HG02885 (cell line): Measurements from ENCODE around the gene ADCYAP1R1.

ENCODE experiments used
- ATAC-seq: cut with Tn5 transposase; IDR thresholded peaks from one replicate; pipeline ENCODE4 v1.9.1; 2021; ENCODE audit warnings: mild to moderate bottlenecking; ENCODE audit not compliant: unreplicated experiment, poor library complexity

The ADCYAP1R1 gene

DNA sequence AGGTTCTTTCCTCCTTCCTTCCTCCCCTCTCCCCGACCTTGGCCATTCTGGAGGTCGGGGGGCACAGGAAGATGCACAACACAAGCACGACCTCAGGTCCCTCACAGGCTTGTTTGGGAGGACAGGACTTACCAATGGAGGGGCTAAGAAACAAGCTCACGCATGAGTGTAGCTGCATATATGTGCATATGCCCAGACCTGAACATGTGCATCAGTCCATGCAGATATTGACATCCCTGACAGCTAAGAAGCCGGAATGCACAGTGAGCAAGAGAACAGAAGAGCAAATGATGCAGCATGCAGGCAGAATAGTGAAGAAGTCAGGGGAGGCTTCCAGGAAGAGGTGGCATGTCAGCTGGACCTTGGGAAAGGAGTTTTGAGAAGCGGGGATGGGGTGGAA is 28.7 kb downstream of the ADCYAP1R1 start:
- no peak for ATAC-seq

DNA sequence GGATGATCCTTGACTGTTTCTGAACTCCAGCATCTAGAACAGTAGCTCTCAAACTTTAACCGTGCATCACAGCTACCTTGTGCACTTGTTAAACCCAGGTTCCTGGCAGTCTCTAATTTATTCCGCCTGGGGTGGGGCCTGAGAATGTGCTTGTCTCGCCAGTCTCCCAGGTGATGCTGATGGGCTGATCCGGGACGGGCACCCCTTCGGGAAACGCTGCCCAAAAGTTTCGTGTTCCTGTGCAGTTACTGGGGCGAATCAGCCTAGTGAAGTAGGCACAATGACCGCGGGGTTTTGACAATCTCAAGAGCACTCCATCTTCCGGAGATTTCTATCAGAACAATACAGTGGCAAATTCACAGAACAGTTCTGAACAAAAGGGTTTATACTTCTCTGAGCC is 29.9 kb downstream of the ADCYAP1R1 start:
- ATAC-seq: no peak

DNA sequence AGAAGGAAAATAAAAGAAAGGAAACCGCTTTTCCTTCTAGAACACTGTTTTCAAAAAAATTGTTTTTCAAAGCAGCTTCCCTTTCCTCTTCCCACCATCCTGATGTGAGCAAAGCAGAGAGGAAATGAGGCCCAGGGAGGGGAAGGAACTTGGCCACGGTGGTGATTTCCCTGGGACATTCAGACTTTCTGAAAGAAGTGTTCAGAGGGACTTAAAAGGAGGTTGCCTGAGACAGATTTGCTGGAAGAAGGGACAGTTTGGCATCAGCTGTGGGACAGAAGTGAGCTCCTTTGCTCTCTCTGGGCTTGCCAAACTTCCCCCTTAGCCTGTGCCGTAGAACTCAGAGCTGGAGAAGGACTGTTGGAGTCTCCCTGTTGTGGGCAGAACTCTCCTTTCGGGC is 30.3 kb downstream of the ADCYAP1R1 start:
- no peak for ATAC-seq

DNA sequence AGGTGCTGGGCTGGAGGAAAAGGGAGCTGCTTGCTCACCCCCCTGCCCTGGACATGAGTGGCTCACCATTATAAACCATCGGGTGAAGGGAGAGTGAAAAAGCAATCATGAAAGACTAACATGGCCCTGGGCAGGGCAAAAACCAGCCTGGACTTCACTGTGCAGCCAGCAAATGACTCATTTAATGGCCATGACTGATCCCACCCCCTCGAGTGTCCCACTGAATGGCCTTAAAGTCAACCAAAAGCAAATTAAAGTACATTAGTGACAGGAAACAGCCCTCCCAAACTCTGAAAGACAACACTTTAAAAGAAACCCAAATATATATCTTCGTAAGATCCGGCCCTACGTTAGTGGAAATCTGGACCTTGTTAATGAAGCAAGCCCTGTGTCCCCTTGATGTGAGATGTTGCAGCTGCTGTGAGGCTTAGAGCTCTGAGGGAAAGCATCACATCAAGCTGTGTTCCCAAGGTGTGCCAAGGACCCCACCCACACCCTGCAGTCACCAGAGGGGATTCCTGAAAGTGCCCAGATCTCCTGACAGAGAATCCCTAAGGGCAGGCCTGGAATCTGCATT is 31.2 kb downstream of the ADCYAP1R1 start:
- no peak for ATAC-seq

DNA sequence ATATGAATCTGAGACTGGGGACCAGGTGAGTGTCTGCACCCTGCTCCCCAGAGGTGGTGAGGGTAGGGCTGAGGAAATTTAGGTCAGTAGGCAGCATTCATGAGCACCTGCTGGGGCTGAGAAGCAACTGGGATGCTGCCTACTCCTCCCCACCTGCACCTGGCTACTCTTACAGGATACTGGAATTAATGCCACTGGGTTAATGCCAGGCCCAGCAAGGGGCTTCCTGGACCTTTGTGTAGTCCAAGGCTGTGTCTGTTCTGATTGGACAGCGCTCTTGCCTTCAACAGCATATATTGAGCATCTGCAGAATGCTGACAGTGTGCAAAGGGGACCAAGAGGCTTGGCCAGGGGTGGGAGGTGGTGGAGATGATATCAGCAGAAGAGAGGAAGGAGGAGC is 32.1 kb downstream of the ADCYAP1R1 start:
- ATAC-seq: no peak

DNA sequence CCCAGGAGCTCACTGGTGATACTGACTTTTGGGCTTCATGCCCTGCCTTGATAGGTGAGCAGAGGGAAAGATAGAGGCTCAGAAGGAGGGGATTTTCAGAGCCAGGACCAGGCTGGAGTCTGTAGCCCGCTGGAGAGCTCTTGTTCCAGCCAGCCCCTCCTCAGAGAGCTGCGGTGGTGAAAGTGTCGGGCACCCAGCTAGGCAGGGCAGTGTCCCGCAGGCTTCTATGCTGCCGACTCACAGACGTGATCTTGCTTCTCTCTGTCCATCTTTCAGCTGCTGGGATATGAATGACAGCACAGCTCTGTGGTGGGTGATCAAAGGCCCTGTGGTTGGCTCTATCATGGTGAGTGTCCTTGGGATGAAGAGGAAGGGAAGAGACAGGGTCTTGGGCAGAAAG is 35.2 kb downstream of the ADCYAP1R1 start:
- no peak for ATAC-seq

DNA sequence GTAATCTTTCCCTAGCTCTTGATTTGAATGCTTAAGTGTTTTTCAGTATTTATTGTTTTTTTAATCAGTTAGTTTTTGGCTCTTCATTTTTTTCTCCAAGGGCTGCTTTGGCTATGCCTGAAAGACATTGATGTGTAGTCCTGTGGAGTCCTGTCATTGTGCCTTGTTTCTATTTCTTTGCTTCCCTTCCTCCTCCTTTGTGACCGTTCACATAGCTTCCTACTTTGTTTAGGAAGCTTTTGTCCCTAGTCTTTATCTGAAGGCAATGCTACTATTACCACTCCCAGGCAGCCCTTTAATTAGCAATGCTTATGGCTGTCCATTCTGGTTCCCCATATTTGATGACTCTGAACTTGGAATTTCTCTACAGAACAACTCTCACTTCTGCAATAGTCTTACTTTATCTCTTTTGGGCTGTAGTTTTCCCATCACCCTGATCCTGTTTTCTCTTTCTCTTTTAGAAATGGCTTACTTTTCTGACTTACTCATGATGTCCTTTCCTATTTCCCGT is 39.9 kb downstream of the ADCYAP1R1 start:
- no peak for ATAC-seq

DNA sequence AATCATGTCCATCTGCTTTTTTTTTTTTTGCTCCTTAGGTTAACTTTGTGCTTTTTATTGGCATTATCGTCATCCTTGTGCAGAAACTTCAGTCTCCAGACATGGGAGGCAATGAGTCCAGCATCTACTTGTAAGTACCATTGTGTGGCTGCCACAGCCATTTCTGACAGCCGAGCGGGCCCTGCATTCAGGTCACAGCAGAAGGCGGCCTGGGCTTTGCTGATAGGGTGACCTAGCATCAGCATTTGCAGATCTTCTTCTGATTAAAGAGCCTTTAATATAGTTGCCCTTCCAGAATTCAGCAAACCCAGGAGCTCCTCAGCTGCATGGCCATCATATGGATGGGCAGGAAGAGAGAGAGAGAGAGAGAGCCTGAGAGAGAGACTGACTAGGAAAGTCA is 40.5 kb downstream of the ADCYAP1R1 start:
- ATAC-seq: no peak

DNA sequence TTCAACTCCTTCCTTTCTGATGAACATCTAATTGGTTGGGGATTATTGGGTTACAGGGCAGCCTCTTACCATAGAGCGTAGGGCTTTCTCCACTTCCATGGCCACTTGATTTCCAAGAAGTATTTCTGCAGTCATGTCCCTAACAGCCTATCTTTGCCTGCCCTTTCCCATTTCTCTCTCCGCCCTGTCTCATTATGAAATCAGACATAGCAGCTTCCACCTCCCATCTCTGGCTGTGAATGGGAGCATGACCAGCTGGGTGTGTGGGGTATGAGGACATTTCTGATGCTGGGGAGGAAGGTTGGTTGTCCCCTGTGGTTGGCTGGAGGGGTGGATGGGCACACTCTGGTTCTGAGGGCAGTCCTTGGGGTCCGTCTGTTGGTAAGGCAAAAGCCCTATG is 41.2 kb downstream of the ADCYAP1R1 start:
- no peak for ATAC-seq

DNA sequence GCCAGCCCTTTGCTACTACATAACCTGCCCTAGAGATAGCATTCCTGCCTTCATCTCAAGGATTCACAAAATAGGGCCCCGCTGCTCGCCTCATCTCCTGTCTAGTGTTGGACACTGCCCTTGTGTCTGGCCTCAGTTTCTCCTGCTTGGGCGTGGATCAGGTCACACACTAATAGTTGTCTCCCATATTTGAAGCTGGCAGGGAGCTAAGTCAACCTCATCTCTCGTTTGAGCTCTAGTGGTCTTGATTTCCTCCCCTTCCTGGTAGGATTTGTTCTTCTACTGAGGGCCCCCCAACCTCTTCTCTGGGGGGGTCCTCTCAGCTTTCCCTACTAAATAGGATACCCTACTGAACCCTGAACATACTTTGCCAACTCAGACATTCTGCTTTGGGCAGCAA is 42.2 kb downstream of the ADCYAP1R1 start:
- no peak for ATAC-seq

DNA sequence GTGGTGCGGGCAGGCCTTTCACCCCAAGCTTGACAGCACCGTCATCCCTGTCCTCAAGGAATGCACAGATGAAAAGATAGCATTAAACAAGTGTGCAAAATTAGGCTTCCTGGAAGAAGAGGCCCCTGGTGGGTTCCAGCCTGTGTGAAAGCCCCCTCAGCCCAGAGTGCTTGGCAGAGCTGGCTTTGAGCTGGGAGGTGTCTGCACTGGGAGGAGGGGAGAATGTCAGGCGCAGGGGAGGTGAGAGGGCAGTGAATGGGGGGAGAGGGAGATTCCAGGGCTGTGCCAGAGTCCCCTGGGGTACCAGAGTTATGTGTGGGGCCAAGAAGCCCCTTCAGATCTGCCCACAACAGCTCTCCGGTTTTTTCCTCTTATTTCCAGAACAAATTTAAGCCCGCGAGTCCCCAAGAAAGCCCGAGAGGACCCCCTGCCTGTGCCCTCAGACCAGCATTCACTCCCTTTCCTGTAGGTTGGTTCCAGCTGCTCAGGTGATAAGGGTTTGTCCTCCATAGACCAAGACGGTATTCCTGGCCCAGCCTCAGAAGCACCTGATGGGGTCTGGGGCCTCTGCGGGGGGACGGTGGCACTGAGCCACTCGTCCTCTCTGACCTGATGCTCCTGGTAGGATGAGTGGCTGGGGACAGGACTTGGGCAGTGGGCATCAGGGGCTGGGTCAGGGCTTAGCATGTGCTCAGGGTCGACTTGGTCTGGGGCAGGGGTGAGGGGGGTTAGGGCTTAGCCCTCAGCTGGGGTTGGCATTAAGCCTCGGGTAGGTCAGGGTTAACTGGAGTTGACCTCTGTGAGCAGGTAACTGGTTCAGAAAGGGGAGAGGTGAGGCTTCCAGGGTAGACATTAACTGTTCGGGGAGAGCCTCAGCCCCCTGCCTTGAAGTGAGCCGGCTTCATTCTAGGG is 43.4 kb downstream of the ADCYAP1R1 start:
- no peak for ATAC-seq

DNA sequence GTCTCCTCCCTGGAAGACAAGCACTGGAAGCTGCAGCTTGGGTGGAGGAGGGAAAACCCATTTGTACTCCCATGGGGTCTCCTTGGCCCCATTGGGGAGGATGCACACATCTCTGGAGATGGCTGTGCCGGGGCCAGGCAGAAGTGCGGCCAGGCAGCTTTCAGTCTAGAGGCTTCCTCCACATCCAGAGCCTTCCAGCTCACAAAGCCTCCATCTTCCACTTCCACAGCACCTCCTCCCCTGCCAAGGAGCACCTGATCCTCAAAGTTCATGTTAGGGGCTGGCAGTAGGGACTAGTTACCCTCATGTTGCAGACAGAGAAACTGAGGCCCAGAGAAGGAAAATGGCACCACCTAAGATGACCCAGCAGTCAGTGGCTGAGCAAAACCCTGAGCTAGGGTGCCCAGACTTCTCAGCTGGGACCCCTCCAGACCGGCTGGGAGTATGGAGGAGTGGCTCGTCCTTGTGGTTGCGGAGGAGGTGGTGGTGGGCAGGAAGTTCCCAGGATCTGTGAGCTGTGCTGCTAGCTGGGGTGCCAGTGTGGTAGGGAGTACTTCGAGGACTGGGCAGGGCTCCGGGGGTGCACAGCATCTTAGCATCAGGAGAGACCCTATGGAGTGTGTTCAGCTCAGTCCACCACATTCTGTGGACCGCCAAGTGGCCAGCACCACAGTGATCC is 44.2 kb downstream of the ADCYAP1R1 start:
- no peak for ATAC-seq

DNA sequence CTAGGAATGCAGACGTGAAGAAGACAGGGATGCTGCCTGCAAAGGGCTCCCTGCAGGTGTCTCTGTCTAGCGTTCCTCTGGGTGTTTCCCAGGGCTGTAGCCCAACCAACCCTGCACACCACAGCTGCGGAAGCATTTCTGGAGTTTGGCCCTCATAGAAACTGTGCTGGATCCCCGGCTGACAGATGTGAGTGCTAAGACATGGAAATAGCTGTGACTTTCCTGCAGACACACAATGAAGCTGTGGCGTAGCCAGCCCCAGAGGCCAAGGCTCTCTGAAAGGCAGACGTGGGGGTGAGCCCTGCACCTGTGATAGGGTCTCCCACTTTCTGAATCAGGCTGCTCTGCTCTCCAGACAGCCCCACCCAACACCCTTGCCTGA is 44.8 kb downstream of the ADCYAP1R1 start:
- ATAC-seq: no peak

DNA sequence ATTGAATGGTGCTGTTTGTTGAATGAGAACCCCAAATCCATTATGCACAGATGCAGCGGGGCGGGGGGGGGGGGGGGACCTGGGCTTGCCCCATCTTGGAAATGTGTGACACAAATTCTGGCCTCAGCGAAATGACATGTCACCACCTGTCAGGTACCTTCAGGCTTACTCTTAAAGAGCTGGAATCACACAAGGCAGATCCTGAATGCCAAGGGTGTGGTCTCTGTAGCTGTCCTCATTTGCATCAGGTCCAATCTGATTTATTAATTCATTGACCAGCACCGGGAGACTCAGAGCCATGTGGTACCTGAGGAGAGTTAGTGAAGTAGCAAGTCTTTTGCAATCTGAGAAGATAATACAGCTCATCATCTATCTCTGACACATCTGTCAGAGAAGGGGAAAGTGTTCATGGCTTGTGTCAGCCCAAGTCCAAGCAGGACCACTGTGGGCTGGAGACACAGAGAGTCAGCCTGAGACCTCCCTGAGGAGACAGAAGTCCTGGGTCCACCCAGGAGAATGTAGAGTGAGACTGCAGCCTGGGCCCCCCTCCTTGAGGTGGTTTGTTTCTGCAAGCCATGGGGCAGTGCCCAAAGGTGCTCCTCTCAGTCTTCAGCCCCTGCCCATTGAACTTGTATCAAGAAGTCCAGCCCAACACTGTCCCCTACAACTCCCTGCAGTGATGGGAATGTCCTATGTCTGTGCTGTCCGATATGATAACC is 46.7 kb downstream of the ADCYAP1R1 start:
- ATAC-seq: no peak

DNA sequence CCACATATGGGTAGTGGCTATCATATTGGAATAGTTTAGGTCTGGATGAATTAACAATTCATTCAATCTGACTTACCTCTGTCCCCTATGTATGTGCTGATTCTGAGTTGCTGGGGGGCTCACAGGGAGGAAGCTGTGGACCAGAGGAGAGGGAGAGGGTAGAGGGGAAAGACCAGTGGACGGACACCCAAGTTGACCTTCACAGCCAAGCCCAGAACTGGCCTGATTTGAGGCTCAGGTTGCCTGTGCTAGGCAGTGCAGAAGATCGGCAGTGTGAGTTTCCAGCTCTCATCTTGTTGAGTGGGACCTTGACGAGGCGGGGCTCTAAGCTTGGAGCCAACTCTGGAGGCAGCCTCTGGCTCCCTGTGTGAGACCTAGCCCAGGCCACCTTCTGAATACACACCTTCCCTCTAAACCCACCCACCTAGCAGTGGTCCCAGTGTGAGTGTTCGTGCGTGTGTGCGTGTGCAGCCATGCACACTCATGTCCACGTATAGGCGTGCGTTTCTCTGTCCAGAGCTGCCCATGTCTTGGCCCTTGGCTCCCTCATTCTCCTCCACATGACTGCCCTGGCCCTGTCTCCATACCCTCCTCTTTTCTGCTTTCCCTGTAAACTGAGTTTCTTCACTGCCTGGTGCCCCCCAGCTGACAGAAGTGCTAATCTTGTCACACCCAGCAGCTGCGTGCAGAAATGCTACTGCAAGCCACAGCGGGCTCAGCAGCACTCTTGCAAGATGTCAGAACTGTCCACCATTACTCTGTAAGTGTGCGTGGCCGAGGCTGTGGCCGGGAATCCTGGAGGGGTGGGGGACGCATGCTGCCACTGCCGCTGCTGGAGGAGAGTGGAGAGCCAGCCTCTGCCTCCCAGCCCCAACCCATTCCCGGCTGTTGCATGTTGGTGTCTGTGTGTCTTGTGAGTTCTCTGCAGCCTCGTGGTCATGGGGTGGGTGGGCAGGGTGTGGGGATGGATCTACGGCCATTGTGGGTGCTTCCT is 47.6 kb downstream of the ADCYAP1R1 start:
- no peak for ATAC-seq

DNA sequence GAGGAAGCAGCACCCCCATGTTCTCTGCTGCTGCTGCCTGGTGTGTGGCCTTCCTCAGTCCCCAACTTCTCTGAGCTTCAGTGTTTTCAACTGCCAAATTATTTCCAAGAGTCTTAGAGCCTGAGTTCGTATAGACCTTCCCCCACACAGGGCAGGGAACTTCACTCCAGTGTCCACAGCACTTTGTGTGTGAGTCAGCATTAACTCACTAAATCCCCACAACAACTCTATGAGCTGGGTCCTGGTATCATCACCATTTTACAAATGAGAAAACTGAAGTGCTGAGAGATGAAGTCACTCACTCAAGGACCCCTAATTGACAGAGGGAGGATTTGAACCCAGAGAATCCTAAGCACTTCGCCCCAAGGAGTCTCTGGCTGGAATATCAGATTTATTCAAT is 48.3 kb downstream of the ADCYAP1R1 start:
- no peak for ATAC-seq

DNA sequence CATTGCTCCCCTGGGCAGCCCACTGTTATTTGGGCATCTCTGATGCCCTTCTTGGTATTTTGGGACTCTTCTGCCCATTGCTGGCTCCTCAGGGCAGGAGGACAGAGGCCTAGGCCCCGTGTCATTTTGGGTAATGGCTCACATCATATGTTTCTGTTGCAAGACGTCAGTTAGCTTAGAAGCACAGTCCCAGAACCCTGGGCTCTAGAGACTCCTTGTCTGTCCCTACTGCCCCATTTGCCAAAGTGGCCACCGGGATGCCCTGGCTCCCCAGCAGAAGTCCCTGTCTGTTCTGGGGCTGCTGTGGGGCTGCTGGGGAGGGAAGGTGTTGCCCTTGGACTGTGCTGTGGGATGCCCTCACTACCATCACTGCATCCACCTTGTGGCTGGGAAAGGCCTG is 48.8 kb downstream of the ADCYAP1R1 start:
- no peak for ATAC-seq

DNA sequence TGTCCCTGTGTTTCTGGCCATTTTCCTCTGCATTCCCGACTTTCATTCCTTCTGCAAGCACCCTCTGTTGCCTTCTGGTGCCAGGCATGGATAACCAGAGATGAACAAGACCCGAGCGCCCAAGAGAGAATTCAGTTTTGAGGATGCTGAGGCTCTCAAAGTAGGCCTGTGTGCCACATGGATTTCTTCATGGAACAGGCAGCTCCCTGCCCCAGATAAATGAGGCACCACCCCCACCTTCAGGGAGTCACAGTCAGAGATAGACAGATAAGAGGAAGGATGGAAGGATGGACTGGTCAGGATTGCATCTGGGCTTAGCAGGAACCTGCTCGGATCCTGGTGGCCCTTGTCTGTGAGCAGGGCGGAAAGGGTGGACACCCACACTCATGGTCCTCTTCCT is 49.4 kb downstream of the ADCYAP1R1 start:
- no peak for ATAC-seq

DNA sequence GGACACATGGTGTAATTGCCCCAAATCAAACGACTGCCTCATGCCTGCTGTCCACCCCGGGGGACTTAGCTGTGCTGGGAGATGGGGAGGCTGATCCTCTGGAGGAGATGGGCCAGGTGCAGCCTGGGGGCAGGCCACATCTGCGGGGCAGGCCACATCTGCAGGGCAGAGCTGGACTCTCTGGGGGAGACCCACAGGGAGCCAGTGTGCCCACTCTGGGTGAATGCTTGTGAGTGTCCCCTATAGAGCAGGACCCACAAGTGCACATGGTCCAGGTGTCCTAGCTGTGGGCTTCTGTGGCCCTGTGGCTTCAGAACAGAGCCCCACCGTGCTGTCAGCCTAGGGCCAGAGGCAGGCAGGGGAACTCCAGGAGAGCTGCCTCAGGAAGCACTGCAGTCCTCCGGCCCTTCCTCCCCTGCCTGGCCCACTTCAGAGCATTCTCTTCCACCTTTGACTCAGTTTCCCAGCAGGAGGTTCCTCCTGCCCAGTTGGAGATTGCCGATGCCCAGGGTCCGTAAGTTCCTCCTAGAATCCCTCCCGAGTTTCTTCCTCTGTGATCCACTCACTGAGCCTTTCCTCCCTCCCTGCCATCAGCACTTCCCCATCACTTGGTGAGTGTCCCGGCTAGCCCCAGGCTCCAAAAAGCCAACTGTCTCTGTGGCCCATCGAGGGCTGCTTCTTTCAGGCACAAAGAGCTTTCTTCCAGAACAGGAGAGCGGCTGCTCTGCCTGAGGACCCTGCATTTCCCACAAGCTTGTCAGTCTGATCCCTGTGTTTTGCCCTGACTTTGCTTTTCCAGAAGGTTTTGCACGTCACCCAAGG is 50.3 kb downstream of the ADCYAP1R1 start:
- ATAC-seq: no peak
